ENCODE measurements around the gene RND2.
"Not testable (repeated sequence)": the region's sequence is repeated elsewhere in the genome, so short reads cannot be mapped to it uniquely, and the experiment has no call there.

RND2 gene, protein sequence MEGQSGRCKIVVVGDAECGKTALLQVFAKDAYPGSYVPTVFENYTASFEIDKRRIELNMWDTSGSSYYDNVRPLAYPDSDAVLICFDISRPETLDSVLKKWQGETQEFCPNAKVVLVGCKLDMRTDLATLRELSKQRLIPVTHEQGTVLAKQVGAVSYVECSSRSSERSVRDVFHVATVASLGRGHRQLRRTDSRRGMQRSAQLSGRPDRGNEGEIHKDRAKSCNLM

GRCh38 chr17:43024407-43025289 lies at the start of gene RND2:
TSS of gene RND2 (plus strand) at chr17:43025231. CDS start at chr17:43025348, 117 bp downstream.
- DNase-seq: peak; percentile 84 to 87

DNA sequence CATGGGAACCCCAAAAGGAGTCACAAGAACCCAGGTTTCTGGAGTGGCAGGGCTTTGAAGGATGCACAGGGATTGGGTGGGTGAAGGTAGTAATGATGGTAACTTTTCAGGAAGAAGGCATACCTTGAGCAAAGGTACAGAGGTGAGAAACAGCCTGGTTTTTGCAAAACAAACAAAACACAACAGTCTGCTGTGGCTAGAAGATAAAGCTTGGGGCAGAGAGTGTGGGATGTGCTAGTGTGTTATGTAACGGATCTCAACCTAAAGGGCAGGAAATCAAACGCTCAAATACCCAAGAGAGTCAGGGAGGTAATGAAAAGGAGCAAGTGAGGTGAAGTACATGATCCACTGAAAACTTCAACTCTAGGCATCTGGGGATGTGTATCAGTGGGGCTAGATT lies 49.8 kb upstream of the RND2 start:
- no peak for DNase-seq

- DNase-seq: not testable (repeated sequence)
These were observed 49.3 kb upstream of the RND2 start for GRCh38 chr17:42975701-42976100.

- DNase-seq: no peak
These were observed 45.3 kb upstream of the RND2 start, which contains the start of gene PTGES3L for GRCh38 chr17:42979511-42980273. TSS of gene PTGES3L (minus strand) at chr17:42980080. CDS start at chr17:42980053, 27 bp downstream.

DNA sequence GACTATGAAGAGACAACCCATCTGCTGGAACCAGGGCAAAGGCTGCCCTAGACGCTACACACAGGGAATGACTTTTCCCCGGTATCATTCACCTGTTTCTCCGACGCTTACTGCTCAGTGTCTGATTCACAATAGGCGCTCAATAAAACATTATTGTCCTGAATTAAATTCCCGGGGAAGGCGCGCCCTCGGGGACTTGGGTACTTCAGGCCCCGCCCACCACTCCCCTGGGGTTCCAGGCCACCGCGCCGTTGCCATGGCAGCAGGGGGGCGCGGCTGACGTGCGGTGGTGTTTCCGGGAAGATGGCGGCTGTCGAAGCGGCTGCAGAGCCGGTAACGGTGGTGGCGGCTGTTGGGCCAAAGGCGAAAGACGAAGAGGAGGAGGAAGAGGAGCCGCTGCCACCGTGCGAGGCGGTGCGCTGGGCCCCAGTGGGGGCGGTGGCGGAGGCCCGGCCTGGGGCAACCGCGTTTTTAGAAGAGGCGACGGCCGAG lies 44.7 kb upstream of the RND2 start, which contains the start of gene RUNDC1:
RUNDC1 (plus strand) TSS at position 292 of the 492 bp plus-strand sequence; CDS start at position 304, 12 bp downstream.
- peak; percentile 93 to 95 for DNase-seq

- DNase-seq: peak; percentile 76 to 82
These were observed 44.1 kb upstream of the RND2 start for GRCh38 chr17:42980766-42981397.

DNA sequence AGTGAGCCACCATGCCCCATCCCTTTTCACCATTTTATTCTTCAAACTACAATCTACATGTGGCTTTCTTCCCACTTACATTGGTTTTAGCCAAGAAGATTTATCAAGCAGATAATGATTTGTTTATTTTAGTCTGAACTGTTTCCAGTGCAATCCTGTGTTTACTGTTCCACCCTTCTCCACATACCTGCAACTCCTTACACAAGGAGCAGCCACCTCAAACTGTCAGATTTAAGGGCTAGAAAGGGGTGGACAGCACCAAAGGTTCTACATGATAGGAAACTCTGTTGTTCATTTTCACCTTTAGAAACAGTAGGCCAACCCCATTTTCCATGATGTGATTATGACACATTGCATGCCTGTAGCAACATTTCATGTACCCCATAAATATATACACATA lies 42.8 kb upstream of the RND2 start:
- DNase-seq: no peak

- DNase-seq: no peak
These were observed 39.8 kb upstream of the RND2 start for GRCh38 chr17:42985225-42985624.

DNA sequence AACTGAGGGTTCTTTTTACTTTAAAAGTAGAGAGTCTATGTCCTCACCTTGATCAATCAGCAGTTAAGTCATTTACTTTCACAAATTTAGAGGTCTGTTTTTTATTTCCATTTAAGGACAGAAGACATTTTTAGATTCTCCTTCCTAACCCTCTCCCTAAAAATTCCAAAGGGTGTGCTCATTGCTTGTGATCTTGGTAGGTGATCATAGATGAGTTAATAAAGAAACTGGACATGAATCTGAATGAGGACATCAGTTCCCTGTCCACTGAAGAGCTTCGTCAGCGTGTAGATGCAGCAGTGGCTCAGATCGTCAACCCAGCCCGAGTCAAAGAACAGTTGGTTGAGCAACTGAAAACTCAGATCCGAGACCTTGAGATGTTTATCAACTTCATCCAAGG lies 35.9 kb upstream of the RND2 start:
- DNase-seq: no peak

GRCh38 chr17:42989726-42990652 lies 35.0 kb upstream of the RND2 start:
- DNase-seq: no peak

DNA sequence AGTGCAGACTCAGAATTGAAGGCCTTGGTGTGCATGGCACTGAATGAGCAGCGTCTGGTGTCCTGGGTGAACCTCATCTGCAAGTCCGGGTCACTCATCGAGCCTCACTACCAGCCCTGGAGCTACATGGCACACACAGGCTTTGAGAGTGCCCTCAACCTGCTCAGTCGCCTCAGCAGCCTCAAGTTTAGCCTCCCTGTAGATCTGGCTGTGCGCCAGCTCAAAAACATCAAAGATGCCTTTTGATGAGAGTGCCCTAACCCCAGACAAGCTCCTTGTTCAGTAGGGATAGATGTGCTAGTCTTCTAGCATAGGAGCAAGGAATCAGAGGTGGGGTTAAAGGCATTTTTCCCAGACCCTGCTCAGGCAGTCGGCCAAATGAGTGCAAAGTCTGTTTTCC lies 33.6 kb upstream of the RND2 start:
- no peak for DNase-seq

DNA sequence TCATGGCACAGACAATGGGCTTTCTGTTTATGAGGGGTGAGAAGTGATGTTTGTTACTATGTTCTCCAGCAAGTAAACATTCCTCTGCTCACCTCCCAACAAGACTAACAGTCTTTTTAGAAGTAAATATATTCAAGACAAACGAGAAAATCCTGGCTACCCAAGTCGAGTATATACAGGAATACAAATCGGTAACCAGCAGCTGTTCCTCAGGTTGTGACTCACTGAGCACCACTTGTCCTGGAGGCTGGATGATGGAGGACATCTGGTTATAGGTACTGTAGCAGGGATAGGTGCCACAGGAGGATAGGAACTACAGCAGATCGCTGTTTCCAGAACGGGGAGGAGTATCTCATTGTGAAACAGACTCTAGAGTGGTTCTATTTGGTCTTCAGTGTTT lies 32.2 kb upstream of the RND2 start:
- no peak for DNase-seq

GRCh38 chr17:42993913-42994312 lies 31.1 kb upstream of the RND2 start:
- not testable (repeated sequence) for DNase-seq

GRCh38 chr17:42997390-42997983 lies 27.5 kb upstream of the RND2 start:
- DNase-seq: no peak

GRCh38 chr17:42997984-42998938 lies 26.8 kb upstream of the RND2 start, which contains the start of gene RPL27:
TSS of gene RPL27 (plus strand) at chr17:42998419. CDS start at chr17:42998751, 332 bp downstream.
- peak; percentile 97 for DNase-seq

DNA sequence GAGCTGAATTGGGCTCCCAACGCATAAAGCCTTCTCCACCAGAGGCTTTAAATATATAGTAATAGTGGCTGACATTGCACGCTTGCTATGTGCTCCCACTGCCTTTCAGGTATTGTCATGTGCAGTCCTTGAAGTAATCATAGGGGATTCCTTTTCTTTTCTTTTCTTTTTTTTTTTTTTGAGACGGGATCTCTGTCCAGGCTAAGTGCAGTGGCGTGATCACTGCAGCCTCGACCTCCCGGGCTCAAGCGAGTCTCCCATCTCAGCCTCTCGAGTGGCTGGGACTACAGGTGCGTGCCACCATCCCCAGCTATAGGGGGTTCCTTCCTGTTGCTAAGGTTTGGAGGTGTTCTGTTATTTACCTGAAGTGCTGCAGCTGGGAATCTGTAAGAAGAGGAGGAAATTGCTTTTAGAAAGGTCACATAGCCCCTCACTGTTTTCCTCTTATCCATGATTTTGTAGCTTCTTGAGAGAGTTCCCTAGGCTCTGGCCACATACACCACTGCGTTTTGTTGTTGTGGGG lies 26.0 kb upstream of the RND2 start:
- no peak for DNase-seq

DNA sequence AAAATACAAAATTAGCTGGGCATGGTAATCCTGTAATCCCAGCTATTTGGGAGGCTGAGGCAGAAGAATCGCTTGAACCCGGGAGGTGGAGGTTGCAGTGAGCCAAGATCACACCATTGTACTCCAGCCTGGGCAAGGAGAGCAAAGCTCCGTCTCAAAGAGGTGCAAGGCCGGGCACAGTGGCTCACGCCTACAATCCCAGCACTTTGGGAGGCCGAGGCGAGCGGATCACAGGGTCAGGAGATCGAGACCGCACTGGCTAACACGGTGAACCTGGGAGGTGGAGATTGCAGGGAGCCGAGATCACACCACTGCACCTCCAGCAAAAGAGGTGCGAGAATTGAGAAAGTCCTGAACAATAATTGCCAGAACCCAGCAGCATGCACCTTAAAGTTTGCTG lies 24.1 kb upstream of the RND2 start:
- DNase-seq: not testable (repeated sequence)

DNA sequence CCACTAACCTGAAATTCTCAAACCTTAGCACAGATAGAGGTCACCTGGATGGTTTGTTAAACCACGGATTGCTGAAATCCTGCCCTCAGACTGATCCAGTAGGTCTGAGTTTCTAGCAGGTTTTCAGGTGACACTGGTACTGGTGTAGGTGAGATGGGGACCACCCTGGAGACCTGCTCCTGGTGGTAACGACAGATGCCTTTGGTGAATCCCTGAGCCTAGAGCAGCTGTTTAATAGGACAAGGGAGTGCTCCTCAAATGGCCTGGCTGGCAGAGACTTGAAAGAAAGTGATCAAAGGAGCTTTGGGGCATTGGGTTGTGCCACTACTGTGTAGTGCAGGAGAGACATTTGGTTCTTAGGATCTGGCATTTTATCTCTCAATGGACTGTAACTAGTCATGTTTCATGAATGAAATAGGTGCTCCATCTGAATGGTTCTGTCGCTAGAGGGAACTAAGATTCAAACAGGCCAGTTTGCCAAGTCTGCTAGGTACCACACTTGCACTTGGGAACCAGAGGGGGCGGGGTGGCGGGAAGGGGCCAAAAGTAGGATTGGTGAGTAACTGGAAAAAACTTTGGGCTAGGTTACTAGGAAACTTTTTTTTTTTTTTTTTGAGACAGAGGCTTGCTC lies 21.4 kb upstream of the RND2 start:
- DNase-seq: peak in 1 of 2 experiments; percentile 44

Data from activated T-cell treated with anti-CD3 and anti-CD28 coated beads, Interleukin-2, amount 50 U/mL, for 48 hours (primary cell).